ENCODE measurements around the gene ASIC2.

Gene ASIC2

GRCh38 chr17:33245183-33245582 is 47.9 kb downstream of the ASIC2 start:
- no peak for DNase-seq (ENCODE audit: low read depth in 3 of 3, low spot score in 1 of 3)

GRCh38 chr17:33243732-33244131 is 49.4 kb downstream of the ASIC2 start:
- no peak for DNase-seq (ENCODE audit: low read depth in 3 of 3, low spot score in 1 of 3)

- DNase-seq (ENCODE audit: low read depth in 3 of 3, low spot score in 1 of 3): no peak
Observed at GRCh38 chr17:33242375-33243124, 50.5 kb downstream of the ASIC2 start.

GRCh38 chr17:33241390-33241789 is 51.7 kb downstream of the ASIC2 start:
- no peak for DNase-seq (ENCODE audit: low read depth in 3 of 3, low spot score in 1 of 3)

GRCh38 chr17:33240362-33240761 is 52.7 kb downstream of the ASIC2 start:
- DNase-seq (ENCODE audit: low read depth in 3 of 3, low spot score in 1 of 3): no peak

- no peak for DNase-seq (ENCODE audit: low read depth in 3 of 3, low spot score in 1 of 3)
Observed at GRCh38 chr17:33239702-33240101, 53.4 kb downstream of the ASIC2 start.

GRCh38 chr17:33234930-33235685 is 58.0 kb downstream of the ASIC2 start:
- no peak for DNase-seq (ENCODE audit: low read depth in 3 of 3, low spot score in 1 of 3)

GRCh38 chr17:33234233-33234632 is 58.9 kb downstream of the ASIC2 start:
- no peak for DNase-seq (ENCODE audit: low read depth in 3 of 3, low spot score in 1 of 3)

GRCh38 chr17:33233811-33234177 is 59.3 kb downstream of the ASIC2 start:
- no peak for DNase-seq (ENCODE audit: low read depth in 3 of 3, low spot score in 1 of 3)

- DNase-seq (ENCODE audit: low read depth in 3 of 3, low spot score in 1 of 3): no peak
Observed at GRCh38 chr17:33229499-33229898, 63.6 kb downstream of the ASIC2 start.

GRCh38 chr17:33229028-33229427 is 64.1 kb downstream of the ASIC2 start:
- no peak for DNase-seq (ENCODE audit: low read depth in 3 of 3, low spot score in 1 of 3)

GRCh38 chr17:33228548-33228947 is 64.5 kb downstream of the ASIC2 start:
- no peak for DNase-seq (ENCODE audit: low read depth in 3 of 3, low spot score in 1 of 3)

- DNase-seq (ENCODE audit: low read depth in 3 of 3, low spot score in 1 of 3): no peak
Observed at GRCh38 chr17:33227911-33228310, 65.2 kb downstream of the ASIC2 start.

GRCh38 chr17:33225994-33226393 is 67.1 kb downstream of the ASIC2 start:
- DNase-seq (ENCODE audit: low read depth in 3 of 3, low spot score in 1 of 3): no peak

GRCh38 chr17:33225509-33225908 is 67.6 kb downstream of the ASIC2 start:
- no peak for DNase-seq (ENCODE audit: low read depth in 3 of 3, low spot score in 1 of 3)

- no peak for DNase-seq (ENCODE audit: low read depth in 3 of 3, low spot score in 1 of 3)
Observed at GRCh38 chr17:33220036-33220435, 73.1 kb downstream of the ASIC2 start.

- no peak for DNase-seq (ENCODE audit: low read depth in 3 of 3, low spot score in 1 of 3)
Observed at GRCh38 chr17:33218698-33219601, 74.1 kb downstream of the ASIC2 start.

GRCh38 chr17:33217891-33218290 is 75.2 kb downstream of the ASIC2 start:
- no peak for DNase-seq (ENCODE audit: low read depth in 3 of 3, low spot score in 1 of 3)

GRCh38 chr17:33214996-33215395 is 78.1 kb downstream of the ASIC2 start:
- no peak for DNase-seq (ENCODE audit: low read depth in 3 of 3, low spot score in 1 of 3)

- DNase-seq (ENCODE audit: low read depth in 3 of 3, low spot score in 1 of 3): no peak
Observed at GRCh38 chr17:33210285-33210684, 82.8 kb downstream of the ASIC2 start.

- no peak for DNase-seq (ENCODE audit: low read depth in 3 of 3, low spot score in 1 of 3)
Observed at GRCh38 chr17:33209671-33210070, 83.4 kb downstream of the ASIC2 start.

- DNase-seq (ENCODE audit: low read depth in 3 of 3, low spot score in 1 of 3): no peak
Observed at GRCh38 chr17:33207231-33207630, 85.9 kb downstream of the ASIC2 start.
